Measurements from ENCODE around the gene GPBP1. TPM values are rescaled to one million over a fixed set of nuclear protein-coding genes. Genes with fewer than 3 reads are reported as not detected.
A peak's percentile ranks its signal among the peaks of the same experiment; 100 is the strongest.

Gene GPBP1
- total and polyA plus RNA-seq, 9 of the 15 experiments (the other 6 are each of a cell fraction or from before 2014, with no cell fraction given), result 31.0 to 109 (median 68.4) TPM

DNA sequence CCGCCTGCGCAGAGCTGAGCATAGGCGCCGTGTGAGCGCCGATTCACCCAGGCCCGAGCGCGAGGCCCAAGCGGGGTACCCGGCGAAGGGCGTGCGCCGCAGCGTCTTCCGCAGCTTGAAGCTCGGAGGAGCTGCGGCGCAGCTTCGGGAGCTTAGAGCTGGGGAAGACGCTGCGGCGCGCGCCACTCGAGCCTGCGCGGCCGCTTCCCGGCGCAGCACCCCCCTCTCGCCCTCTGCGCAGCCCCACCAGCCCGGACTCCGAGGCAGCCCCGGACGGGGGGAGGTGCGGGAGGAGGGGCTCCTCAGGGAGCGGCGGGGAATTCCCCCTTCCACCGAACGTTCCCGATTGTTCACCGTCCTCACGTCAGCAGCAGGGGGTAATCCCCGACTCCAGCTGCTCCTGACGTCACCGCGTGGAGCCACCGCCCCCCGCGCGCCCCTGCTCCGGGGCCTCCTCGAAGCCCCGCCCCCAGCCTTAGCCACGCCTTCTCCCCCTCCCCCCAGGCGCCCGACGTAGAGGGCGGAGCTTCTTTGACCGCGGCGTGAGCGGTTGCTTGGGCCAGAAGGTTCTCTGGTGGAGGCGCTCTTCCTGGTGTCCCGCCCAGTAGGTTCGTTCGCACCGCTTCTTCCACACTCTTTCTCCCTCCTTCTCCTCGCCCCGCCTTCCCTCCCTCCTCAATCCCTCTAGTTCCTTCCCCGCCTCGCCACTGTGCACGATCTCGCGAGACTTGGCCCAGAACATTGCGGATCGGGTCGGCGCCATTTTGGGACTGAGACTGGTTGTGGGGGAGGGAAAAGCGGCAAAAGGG is at the start of gene GPBP1 (continued):
- TF ChIP-seq ELF1 (tag; IDR thresholded peaks at IDR 0.05) (peak; percentile 83), ESRRB (CRISPR knock-in tag; IDR thresholded peaks at IDR 0.05; ENCODE audit: borderline replicate concordance) (no peak), NBN (IDR thresholded peaks at IDR 0.05; ENCODE audit: low read depth) (peak; percentile 67; the same call in 1 of the 2 replicates), IRF1 (CRISPR knock-in tag; IDR thresholded peaks at IDR 0.05; ENCODE audit: borderline replicate concordance) (no peak), POLR2G (IDR thresholded peaks at IDR 0.05; ENCODE audit: low read depth, low read length) (peak; percentile 75), RFX1 (IDR thresholded peaks at IDR 0.05) (no peak), ZBTB17 (CRISPR knock-in tag; IDR thresholded peaks at IDR 0.05) (peak; percentile 91), NELFE (IDR thresholded peaks at IDR 0.05; ENCODE audit: insufficient read depth, insufficient read length) (no peak), ZNF444 (CRISPR knock-in tag; IDR thresholded peaks at IDR 0.05) (no peak), CBX3 (IDR thresholded peaks at IDR 0.05; ENCODE audit: borderline replicate concordance in 1 of 2, low read length in 2 of 2) (peak in 1 of 2 experiments; percentile 50; a peak in 1 of 3 replicates), HCFC1 (IDR thresholded peaks at IDR 0.05; ENCODE audit: low read depth, low read length) (peak; percentile 53), YBX1 (IDR thresholded peaks at IDR 0.05) (no peak), MAFF (IDR thresholded peaks at IDR 0.05; ENCODE audit: low read length) (peak; percentile 68; the same call in 1 of the 2 replicates), UBTF (IDR thresholded peaks at IDR 0.05; ENCODE audit: borderline replicate concordance in 1 of 2, low read depth in 2 of 2, low read length in 2 of 2) (peak; percentile 96 to 97), SREBF1 (IDR thresholded peaks at IDR 0.05; ENCODE audit: borderline replicate concordance, low read depth, low read length) (0 out of 2 replicates have a peak, but pooled peaks have one; percentile 46), PHF20 (IDR thresholded peaks at IDR 0.05; ENCODE audit: partially characterized antibody) (peak; percentile 67), PRPF4 (IDR thresholded peaks at IDR 0.05; ENCODE audit: insufficient read depth, low read depth, low read length, poor library complexity, severe bottlenecking) (no peak), PBX2 (CRISPR knock-in tag; IDR thresholded peaks at IDR 0.05; ENCODE audit: low read depth) (no peak), PBX2 (tag; conservative IDR thresholded peaks at IDR 0.05; ENCODE audit: low read depth) (no peak)
- TF ChIP-seq, protein P1, sequence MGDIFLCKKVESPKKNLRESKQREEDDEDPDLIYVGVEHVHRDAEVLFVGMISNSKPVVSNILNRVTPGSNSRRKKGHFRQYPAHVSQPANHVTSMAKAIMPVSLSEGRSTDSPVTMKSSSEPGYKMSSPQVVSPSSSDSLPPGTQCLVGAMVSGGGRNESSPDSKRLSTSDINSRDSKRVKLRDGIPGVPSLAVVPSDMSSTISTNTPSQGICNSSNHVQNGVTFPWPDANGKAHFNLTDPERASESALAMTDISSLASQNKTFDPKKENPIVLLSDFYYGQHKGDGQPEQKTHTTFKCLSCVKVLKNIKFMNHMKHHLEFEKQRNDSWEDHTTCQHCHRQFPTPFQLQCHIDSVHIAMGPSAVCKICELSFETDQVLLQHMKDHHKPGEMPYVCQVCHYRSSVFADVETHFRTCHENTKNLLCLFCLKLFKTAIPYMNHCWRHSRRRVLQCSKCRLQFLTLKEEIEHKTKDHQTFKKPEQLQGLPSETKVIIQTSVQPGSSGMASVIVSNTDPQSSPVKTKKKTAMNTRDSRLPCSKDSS (IDR thresholded peaks at IDR 0.05; ENCODE audit: low read depth, partially characterized antibody), result no peak
